NCI-H1694 treated with DMSO at 0.1 percent for 48 hours (cell line): ENCODE results near the gene ART4.

Experiments
- DNase-seq: peaks from one replicate; lab custom pipeline; 2025; lab: John Stamatoyannopoulos, UW

Gene ART4

GRCh38 chr12:14843425-14843887 lies at the start of gene ART4:
Gene ART4, minus strand, starts transcription at chr12:14843526. Its CDS starts 413 bp downstream, at chr12:14843113.
- DNase-seq: no peak

GRCh38 chr12:14892726-14893505 lies 49.6 kb upstream of the ART4 start:
- peak; percentile 54 for DNase-seq

- no peak for DNase-seq
Measured at GRCh38 chr12:14890701-14891100, 47.4 kb upstream of the ART4 start.

- DNase-seq: no peak
Measured at GRCh38 chr12:14886271-14886670, 42.9 kb upstream of the ART4 start.

- no peak for DNase-seq
Measured at GRCh38 chr12:14885718-14886221, 42.4 kb upstream of the ART4 start, which contains the start of gene MGP. Gene MGP, minus strand, starts transcription at chr12:14885854. Its CDS starts 63 bp downstream, at chr12:14885791.

GRCh38 chr12:14884458-14884878 lies 41.1 kb upstream of the ART4 start:
- peak; percentile 82 for DNase-seq

GRCh38 chr12:14883686-14884085 lies 40.4 kb upstream of the ART4 start:
- peak; percentile 97 for DNase-seq

GRCh38 chr12:14880890-14881453 lies 37.6 kb upstream of the ART4 start:
- no peak for DNase-seq

GRCh38 chr12:14879222-14879933 lies 36.1 kb upstream of the ART4 start:
- DNase-seq: no peak

GRCh38 chr12:14878488-14878887 lies 35.2 kb upstream of the ART4 start:
- no peak for DNase-seq

GRCh38 chr12:14876833-14877232 lies 33.5 kb upstream of the ART4 start:
- no peak for DNase-seq

GRCh38 chr12:14874882-14875281 lies 31.6 kb upstream of the ART4 start:
- DNase-seq: peak; percentile 66

GRCh38 chr12:14873440-14874185 lies 30.3 kb upstream of the ART4 start:
- DNase-seq: peak; percentile 43

- DNase-seq: no peak
Measured at GRCh38 chr12:14871886-14872285, 28.6 kb upstream of the ART4 start.

- DNase-seq: no peak
Measured at GRCh38 chr12:14871247-14871646, 27.9 kb upstream of the ART4 start.

- DNase-seq: no peak
Measured at GRCh38 chr12:14868916-14869506, 25.7 kb upstream of the ART4 start.

GRCh38 chr12:14860490-14860889 lies 17.2 kb upstream of the ART4 start:
- no peak for DNase-seq

GRCh38 chr12:14858513-14858912 lies 15.2 kb upstream of the ART4 start:
- no peak for DNase-seq

GRCh38 chr12:14854586-14855183 lies 11.4 kb upstream of the ART4 start:
- no peak for DNase-seq

- DNase-seq: no peak
Measured at GRCh38 chr12:14853961-14854360, 10.6 kb upstream of the ART4 start.

- DNase-seq: no peak
Measured at GRCh38 chr12:14852880-14853279, 9.6 kb upstream of the ART4 start.
